Suprapubic skin (tissue), 4 donors: Measurements from ENCODE around the gene MED13L.

Experiments used
- CTCF ChIP-seq, 2 donors: fragments of 200-600 bp in 1 of 2; fragments of 450-650 bp in 1 of 2; sonication (generic) in 1 of 2; IDR thresholded peaks; one replicate each; pipeline ENCODE4 v1.5.1; 2016 to 2019; ENCODE audit warnings: antibody characterized with exemption in 2 of 2, mild to moderate bottlenecking in 1 of 2, moderate library complexity in 1 of 2
- EP300 ChIP-seq: sonication (generic); formaldehyde crosslinking; IDR thresholded peaks from one replicate; pipeline ENCODE4 v1.6.1; 2017; ENCODE audit warnings: antibody characterized with exemption
- POLR2A ChIP-seq, 2 donors: fragments of 450-650 bp; IDR thresholded peaks; one replicate each; pipeline ENCODE4 v1.6.1; 2017; ENCODE audit warnings: antibody characterized with exemption in 2 of 2, mild to moderate bottlenecking in 2 of 2, moderate library complexity in 2 of 2
- POLR2AphosphoS5 ChIP-seq, 3 donors: sonication (generic); formaldehyde crosslinking; IDR thresholded peaks; one replicate each; pipeline ENCODE4 v1.6.1; 2017; ENCODE audit warnings: antibody characterized with exemption in 3 of 3

DNA sequence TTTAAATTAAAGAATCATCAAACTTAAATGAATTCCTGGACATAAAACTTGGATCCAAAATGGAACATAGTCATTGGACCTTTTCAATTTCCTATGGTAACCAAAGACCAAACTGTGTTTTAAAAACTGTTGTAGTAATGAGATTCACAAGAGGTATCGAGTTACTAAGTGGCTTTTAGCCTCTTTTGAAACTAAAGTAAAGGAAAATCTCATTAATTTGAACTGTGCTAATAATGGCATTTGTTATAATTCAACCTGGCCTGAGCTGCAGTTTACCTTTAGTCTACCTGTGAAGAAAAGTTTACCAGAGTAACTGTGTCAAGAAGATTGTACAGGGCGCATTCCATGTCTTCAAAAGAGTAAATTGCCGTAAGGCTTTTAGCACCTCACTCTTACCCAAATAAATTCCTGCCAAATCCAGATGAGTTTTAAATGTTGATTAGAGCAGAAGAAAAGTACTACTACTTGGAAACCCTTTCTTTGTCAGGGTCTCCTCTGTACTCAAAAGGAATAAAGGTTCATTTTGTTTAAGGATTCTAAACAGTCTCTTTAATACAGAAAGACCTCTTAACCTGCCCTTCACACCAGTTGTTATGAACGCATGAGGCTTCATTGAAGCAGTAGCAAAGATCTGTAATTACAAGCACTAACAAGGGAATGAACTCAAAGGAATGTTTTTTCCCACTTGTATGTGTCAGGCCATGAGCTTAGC lies 17.1 kb upstream of the MED13L start:
- TF ChIP-seq CTCF (IDR thresholded peaks at IDR 0.05): no peak
- no peak for TF ChIP-seq POLR2AphosphoS5 (IDR thresholded peaks at IDR 0.05)
- no peak for TF ChIP-seq POLR2A (IDR thresholded peaks at IDR 0.05)
- no peak for TF ChIP-seq EP300
